HCT116 (cell line): ENCODE results near the gene HAUS6. TPM values are rescaled to one million over a fixed set of nuclear protein-coding genes. Genes with fewer than 3 reads are reported as not detected.

ENCODE experiments used
- ATAC-seq: fragments of 200-7000 bp; cut with Tn5 transposase; 2 replicates; pipeline ENCODE4 v1.9.1; 2020; ENCODE audit warnings: mild to moderate bottlenecking, moderate library complexity
- BruUV-seq: library from RNA; stranded (reverse); fragments of 400-500 nt; replicated peaks from 2 replicates; lab custom pipeline; 2021; lab: Mats Ljungman, UMichigan
- CTCF ChIA-PET: fragments of 300-600 bp; sonication (Branson Sonifier 250); formaldehyde crosslinking; loops from one replicate; lab custom pipeline; 2021; ENCODE audit warnings: antibody characterized with exemption; lab: Charles Lee
- POLR2A ChIA-PET: fragments of 300-600, 350-600 bp; sonication (Branson Sonifier 250); formaldehyde crosslinking; loops from one replicate; lab custom pipeline; 2021; ENCODE audit warnings: antibody characterized with exemption; lab: Charles Lee
- RAD21 ChIA-PET, 2 experiments: fragments of 300-600 bp; sonication (Branson Sonifier 250); formaldehyde crosslinking; loops; one replicate each; lab custom pipeline; 2023; ENCODE audit warnings: low total read pairs in 2 of 2; ENCODE audit not compliant: uncharacterized antibody in 2 of 2, unreplicated experiment in 2 of 2, low non-redundant PET in 1 of 2; lab: Charles Lee
- DNase-seq: peaks from one replicate; pipeline ENCODE4 v3.0.0-alpha.2; 2010; ENCODE audit warnings: low read depth, low spot score
- H2AFZ ChIP-seq: fragments of 200-600 bp; shearing (Covaris generic), sonication (generic); 2 replicates; pipeline ENCODE4 v1.6.1; 2017; ENCODE audit warnings: low read depth, mixed run types, mixed read lengths, antibody characterized with exemption, low read length; ENCODE audit not compliant: poor library complexity, severe bottlenecking
- H3K27ac ChIP-seq: 2 replicates; pipeline ENCODE4 v1.5.1; 2012; ENCODE audit warnings: low read depth, low read length
- H3K27me3 ChIP-seq: fragments of 200-600 bp; sonication (generic); 2 replicates; pipeline ENCODE4 v1.6.1; 2016; ENCODE audit warnings: mixed run types, low read length, mixed read lengths; ENCODE audit not compliant: insufficient read depth
- H3K36me3 ChIP-seq, 2 experiments: fragments of 200-500 bp in 1 of 2; fragments of 200-600 bp in 1 of 2; sonication (Bioruptor generic) in 1 of 2; sonication (generic) in 1 of 2; 2 replicates each; pipeline versions ENCODE4 v1.5.1 to v1.6.1; 2014 to 2016; ENCODE audit warnings: low read length in 2 of 2, inconsistent platforms in 1 of 2, mixed read lengths in 1 of 2, mixed run types in 1 of 2; ENCODE audit not compliant: insufficient read depth in 2 of 2, control insufficient read depth in 1 of 2
- H3K4me1 ChIP-seq, 2 experiments: fragments of 200-600 bp in 1 of 2; sonication (generic) in 1 of 2; 2 replicates each; pipeline versions ENCODE4 v1.5.1 to v1.6.1; 2012 to 2017; ENCODE audit warnings: low read length in 2 of 2, inconsistent platforms in 1 of 2, mild to moderate bottlenecking in 1 of 2, mixed read lengths in 1 of 2, mixed run types in 1 of 2, moderate library complexity in 1 of 2; ENCODE audit not compliant: insufficient read depth in 2 of 2, control insufficient read depth in 1 of 2
- H3K4me2 ChIP-seq: fragments of 200-600 bp; sonication (generic); 2 replicates; pipeline ENCODE4 v1.6.1; 2017; ENCODE audit warnings: mixed run types, low read length, mixed read lengths
- H3K4me3 ChIP-seq, 2 experiments: fragments of 200-600 bp in 1 of 2; sonication (generic) in 1 of 2; replicated peaks in 1 of 2; 2 replicates each; pipeline ENCODE4 v1.5.1; 2011 to 2016; ENCODE audit warnings: low read length in 2 of 2, control low read depth in 1 of 2, low read depth in 1 of 2, mild to moderate bottlenecking in 1 of 2, mixed read lengths in 1 of 2, mixed run types in 1 of 2
- H3K79me2 ChIP-seq: fragments of 200-600 bp; sonication (generic); 2 replicates; pipeline ENCODE4 v1.6.1; 2017; ENCODE audit warnings: mild to moderate bottlenecking, mixed run types, low read length, moderate library complexity, mixed read lengths; ENCODE audit not compliant: insufficient read depth
- H3K9ac ChIP-seq: fragments of 200-600 bp; sonication (generic); 2 replicates; pipeline ENCODE4 v1.6.1; 2016; ENCODE audit warnings: low read length, mixed read lengths
- H3K9me2 ChIP-seq: fragments of 200-600 bp; sonication (generic), shearing (Covaris generic); 2 replicates; pipeline ENCODE4 v1.6.1; 2017; ENCODE audit warnings: mixed run types, mild to moderate bottlenecking, moderate library complexity; ENCODE audit not compliant: insufficient read depth
- H3K9me3 ChIP-seq, 2 experiments: fragments of 200-500 bp in 1 of 2; fragments of 200-600 bp in 1 of 2; sonication (Bioruptor generic) in 1 of 2; sonication (generic) in 1 of 2; 2 replicates each; pipeline ENCODE4 v1.6.1; 2014 to 2017; ENCODE audit warnings: low read length in 2 of 2, mixed read lengths in 2 of 2, inconsistent platforms in 1 of 2, low read depth in 1 of 2, mild to moderate bottlenecking in 1 of 2, mixed run types in 1 of 2, moderate library complexity in 1 of 2; ENCODE audit not compliant: control insufficient read depth in 1 of 2, insufficient read depth in 1 of 2
- H4K20me1 ChIP-seq: fragments of 200-600 bp; sonication (generic), shearing (Covaris generic); 2 replicates; pipeline ENCODE4 v1.6.1; 2017; ENCODE audit warnings: mixed run types, mild to moderate bottlenecking, moderate library complexity; ENCODE audit not compliant: insufficient read depth
- ELF1 ChIP-seq: IDR thresholded peaks from 2 replicates; pipeline ENCODE4 v1.6.1; 2012; ENCODE audit warnings: low read depth, borderline replicate concordance
- EZH2 ChIP-seq: fragments of 200-600 bp; sonication (generic); IDR thresholded peaks from 2 replicates; pipeline ENCODE4 v1.6.1; 2017; ENCODE audit warnings: antibody characterized with exemption, mixed run types
- EZH2phosphoT487 ChIP-seq: fragments of 200-600 bp; IDR thresholded peaks from 2 replicates; pipeline ENCODE4 v1.6.1; 2018; ENCODE audit warnings: antibody characterized with exemption, borderline replicate concordance
- FOSL1 ChIP-seq: IDR thresholded peaks from 2 replicates; pipeline ENCODE4 v1.6.1; 2012; ENCODE audit warnings: low read depth
- JUND ChIP-seq: IDR thresholded peaks from 2 replicates; pipeline ENCODE4 v1.6.1; 2012
- POLR2AphosphoS5 ChIP-seq: IDR thresholded peaks from 2 replicates; pipeline ENCODE4 v1.6.1; 2011; ENCODE audit warnings: mild to moderate bottlenecking, low read depth, low read length, moderate library complexity
- RAD21 ChIP-seq: IDR thresholded peaks from 2 replicates; pipeline ENCODE4 v1.6.1; 2012; ENCODE audit warnings: low read depth, mild to moderate bottlenecking
- SIN3A ChIP-seq: IDR thresholded peaks from 2 replicates; pipeline ENCODE4 v1.6.1; 2012; ENCODE audit warnings: low read depth
- SP1 ChIP-seq: IDR thresholded peaks from 2 replicates; pipeline ENCODE4 v1.6.1; 2012; ENCODE audit warnings: low read depth
- SRF ChIP-seq: IDR thresholded peaks from 2 replicates; pipeline ENCODE4 v1.6.1; 2012; ENCODE audit warnings: low read depth
- YY1 ChIP-seq: IDR thresholded peaks from 2 replicates; pipeline ENCODE4 v1.6.1; 2011; ENCODE audit warnings: low read length, low read depth, moderate library complexity, mild to moderate bottlenecking; ENCODE audit not compliant: insufficient replicate concordance; ENCODE audit errors: extremely low read depth
- ZFX ChIP-seq: fragments of 450-650 bp; IDR thresholded peaks from 2 replicates; pipeline ENCODE4 v1.6.1; 2017
- ZNF274 ChIP-seq: fragments of 200-500 bp; sonication (Bioruptor generic); IDR thresholded peaks from 2 replicates; pipeline ENCODE4 v1.6.1; 2014; ENCODE audit warnings: mild to moderate bottlenecking, low read depth, low read length, inconsistent platforms
- intact Hi-C: fragments of 100-400 bp; cut with micrococcal nuclease; formaldehyde crosslinking; loops from 2 replicates; pipeline ENCODE4 v1.10.0; 2022
- total RNA-seq: library from RNA; stranded (reverse); gene quantifications from one replicate; pipeline ENCODE4 v1.2.1, GENCODE V29; 2021; ENCODE audit not compliant: unreplicated experiment
- TF ChIP-seq, protein P1 (sequence below): IDR thresholded peaks from 2 replicates; pipeline ENCODE4 v1.6.1; 2011; ENCODE audit warnings: mild to moderate bottlenecking, low read length, moderate library complexity; ENCODE audit not compliant: insufficient replicate concordance; ENCODE audit errors: extremely low read depth
- TF ChIP-seq, protein P2 (sequence below): IDR thresholded peaks from 2 replicates; pipeline ENCODE4 v1.6.1; 2012; ENCODE audit warnings: low read depth
- TF ChIP-seq, protein P3 (sequence below): IDR thresholded peaks from 2 replicates; pipeline ENCODE4 v1.6.1; 2012

The HAUS6 gene
- total RNA-seq, 1 experiment from 2014 or later, result 28.8 TPM

DNA sequence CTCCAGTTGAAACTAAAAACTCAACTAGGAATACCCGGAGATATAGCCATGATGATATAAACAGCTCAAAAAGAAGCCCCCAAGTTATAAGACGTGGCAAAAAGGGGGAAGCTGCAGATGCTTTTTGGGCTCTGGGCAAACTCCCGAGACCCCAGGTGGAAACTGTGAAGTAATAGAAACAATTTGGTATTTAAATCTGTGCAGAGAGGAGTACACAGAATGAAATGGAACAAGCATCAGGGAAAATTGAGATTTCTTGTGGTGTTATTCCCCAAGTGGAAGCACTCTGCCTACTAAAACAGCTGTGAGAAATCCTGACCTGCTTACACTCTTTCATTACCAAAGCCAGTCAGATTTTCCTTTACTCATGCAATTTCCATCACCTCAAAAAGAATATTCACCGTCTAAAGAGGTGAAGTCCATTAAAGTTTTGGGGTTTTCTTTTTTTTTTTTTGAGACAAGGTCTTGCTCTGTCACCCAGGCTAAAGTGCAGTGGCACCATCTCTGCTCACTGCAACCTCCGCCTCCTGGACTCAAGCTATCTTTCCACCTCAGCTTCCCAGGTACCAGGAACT, 93.2 kb downstream of the HAUS6 start:
- no peak for TF ChIP-seq FOSL1
- TF ChIP-seq, protein P1, sequence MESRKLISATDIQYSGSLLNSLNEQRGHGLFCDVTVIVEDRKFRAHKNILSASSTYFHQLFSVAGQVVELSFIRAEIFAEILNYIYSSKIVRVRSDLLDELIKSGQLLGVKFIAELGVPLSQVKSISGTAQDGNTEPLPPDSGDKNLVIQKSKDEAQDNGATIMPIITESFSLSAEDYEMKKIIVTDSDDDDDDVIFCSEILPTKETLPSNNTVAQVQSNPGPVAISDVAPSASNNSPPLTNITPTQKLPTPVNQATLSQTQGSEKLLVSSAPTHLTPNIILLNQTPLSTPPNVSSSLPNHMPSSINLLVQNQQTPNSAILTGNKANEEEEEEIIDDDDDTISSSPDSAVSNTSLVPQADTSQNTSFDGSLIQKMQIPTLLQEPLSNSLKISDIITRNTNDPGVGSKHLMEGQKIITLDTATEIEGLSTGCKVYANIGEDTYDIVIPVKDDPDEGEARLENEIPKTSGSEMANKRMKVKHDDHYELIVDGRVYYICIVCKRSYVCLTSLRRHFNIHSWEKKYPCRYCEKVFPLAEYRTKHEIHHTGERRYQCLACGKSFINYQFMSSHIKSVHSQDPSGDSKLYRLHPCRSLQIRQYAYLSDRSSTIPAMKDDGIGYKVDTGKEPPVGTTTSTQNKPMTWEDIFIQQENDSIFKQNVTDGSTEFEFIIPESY, result no peak
- TF ChIP-seq EZH2, result no peak
- TF ChIP-seq, protein P2, sequence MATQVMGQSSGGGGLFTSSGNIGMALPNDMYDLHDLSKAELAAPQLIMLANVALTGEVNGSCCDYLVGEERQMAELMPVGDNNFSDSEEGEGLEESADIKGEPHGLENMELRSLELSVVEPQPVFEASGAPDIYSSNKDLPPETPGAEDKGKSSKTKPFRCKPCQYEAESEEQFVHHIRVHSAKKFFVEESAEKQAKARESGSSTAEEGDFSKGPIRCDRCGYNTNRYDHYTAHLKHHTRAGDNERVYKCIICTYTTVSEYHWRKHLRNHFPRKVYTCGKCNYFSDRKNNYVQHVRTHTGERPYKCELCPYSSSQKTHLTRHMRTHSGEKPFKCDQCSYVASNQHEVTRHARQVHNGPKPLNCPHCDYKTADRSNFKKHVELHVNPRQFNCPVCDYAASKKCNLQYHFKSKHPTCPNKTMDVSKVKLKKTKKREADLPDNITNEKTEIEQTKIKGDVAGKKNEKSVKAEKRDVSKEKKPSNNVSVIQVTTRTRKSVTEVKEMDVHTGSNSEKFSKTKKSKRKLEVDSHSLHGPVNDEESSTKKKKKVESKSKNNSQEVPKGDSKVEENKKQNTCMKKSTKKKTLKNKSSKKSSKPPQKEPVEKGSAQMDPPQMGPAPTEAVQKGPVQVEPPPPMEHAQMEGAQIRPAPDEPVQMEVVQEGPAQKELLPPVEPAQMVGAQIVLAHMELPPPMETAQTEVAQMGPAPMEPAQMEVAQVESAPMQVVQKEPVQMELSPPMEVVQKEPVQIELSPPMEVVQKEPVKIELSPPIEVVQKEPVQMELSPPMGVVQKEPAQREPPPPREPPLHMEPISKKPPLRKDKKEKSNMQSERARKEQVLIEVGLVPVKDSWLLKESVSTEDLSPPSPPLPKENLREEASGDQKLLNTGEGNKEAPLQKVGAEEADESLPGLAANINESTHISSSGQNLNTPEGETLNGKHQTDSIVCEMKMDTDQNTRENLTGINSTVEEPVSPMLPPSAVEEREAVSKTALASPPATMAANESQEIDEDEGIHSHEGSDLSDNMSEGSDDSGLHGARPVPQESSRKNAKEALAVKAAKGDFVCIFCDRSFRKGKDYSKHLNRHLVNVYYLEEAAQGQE, result no peak
- TF ChIP-seq SIN3A, result no peak
- no peak for TF ChIP-seq ELF1
- TF ChIP-seq SP1, result no peak
- TF ChIP-seq POLR2AphosphoS5, result no peak
- no peak for TF ChIP-seq EZH2phosphoT487
- no peak for TF ChIP-seq YY1
- no peak for TF ChIP-seq SRF
- TF ChIP-seq RAD21, result no peak
- TF ChIP-seq ZFX, result no peak
- TF ChIP-seq, protein P3, sequence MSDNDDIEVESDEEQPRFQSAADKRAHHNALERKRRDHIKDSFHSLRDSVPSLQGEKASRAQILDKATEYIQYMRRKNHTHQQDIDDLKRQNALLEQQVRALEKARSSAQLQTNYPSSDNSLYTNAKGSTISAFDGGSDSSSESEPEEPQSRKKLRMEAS, result no peak
- no peak for TF ChIP-seq JUND
- TF ChIP-seq ZNF274, result no peak
- H3K27ac ChIP-seq, result no peak overlapping the region
- H2AFZ ChIP-seq, result no peak overlapping the region
- intact Hi-C loops, result no loop called here
- ChIA-PET RAD21 (no interaction called here), POLR2A (no interaction called here), CTCF (no interaction called here)
- no peaks in the 10 kb centered on the region for H3K36me3 ChIP-seq
- H3K4me2 ChIP-seq, result no peak overlapping the region
- no TSS peak for BruUV-seq
- no peaks in the 10 kb centered on the region for H3K4me1 ChIP-seq
- no peaks in the 10 kb centered on the region for H3K79me2 ChIP-seq
- DNase-seq (no peak), ATAC-seq (no peak)
- no peak overlapping the region for H3K9ac ChIP-seq
- no peaks in the 10 kb centered on the region for H3K9me3 ChIP-seq
- H3K27me3 ChIP-seq, result 0 out of 2 replicates have a peak, but pooled peaks cover 4% of the 10 kb centered on the region
- H3K4me3 ChIP-seq, result no peak overlapping the region
- H3K9me2 ChIP-seq, result no peaks in the 10 kb centered on the region
- H4K20me1 ChIP-seq, result no peaks in the 10 kb centered on the region
